Adipose tissue (tissue), 3 donors: Measurements from ENCODE around the gene CCNA2. TPM values are rescaled to one million over a fixed set of nuclear protein-coding genes. Genes with fewer than 3 reads are reported as not detected.

Experiments used
- H3K27ac ChIP-seq: one replicate; pipeline ENCODE4 v1.5.1; 2013; ENCODE audit warnings: low read depth, low read length
- WGBS, 3 donors: extraction: QIAGEN DNeasy Blood & Tissue Kit; methylation state at CpG; one replicate each; pipeline ENCODE4 v1.1.7; 2013; 5-methylcytosine and 5-hydroxymethylcytosine counted together
- polyA plus RNA-seq, 3 donors: library from polyadenylated mRNA; stranded (reverse); fragments of 200-250 nt; gene quantifications; one replicate each; pipeline ENCODE4 v1.2.3, GENCODE V29; 2013
- donor health status: healthy with polysubstance abuse.
- donor health status: Bipolar disorder and iron deficiency.
- donor health status: healthy.

CCNA2 gene
- 1 to 10 TPM in 1 of 3 donors, under 1 TPM in 2; 0.28 to 1.2 (median 0.41) TPM for polyA plus RNA-seq

DNA sequence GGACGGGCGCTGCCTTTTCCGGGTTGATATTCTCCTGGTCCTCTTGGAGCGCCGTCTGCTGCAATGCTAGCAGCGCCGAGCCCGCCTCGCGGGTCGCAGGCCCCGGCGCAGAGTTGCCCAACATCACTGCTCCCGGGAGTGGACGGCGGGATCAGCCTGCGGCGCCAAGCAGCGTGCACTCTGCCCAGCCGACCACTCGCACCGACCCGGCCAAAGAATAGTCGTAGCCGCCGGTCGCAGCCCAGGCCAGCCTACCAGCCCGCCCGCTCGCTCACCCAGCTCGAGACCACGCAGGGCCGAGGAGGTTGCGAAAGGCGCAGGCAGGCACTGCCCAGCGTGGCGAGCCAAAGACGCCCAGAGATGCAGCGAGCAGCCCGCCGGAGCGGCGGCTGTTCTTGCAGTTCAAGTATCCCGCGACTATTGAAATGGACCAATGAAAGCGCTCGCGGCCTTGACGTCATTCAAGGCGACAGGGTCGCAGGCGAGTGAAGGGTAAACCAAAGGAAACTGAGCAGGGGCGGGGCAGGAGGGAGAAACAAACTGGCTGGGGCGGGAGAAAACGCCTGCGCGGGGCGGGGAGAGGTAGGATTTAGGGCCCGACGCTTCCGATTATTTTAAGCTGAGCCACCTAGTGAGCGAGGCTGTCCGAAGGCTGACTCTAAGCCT is at the start of gene CCNA2:
TSS of gene CCNA2 (minus strand) at position 379 of the 666 bp plus-strand sequence. CDS start at position 124, 255 bp downstream.
- H3K27ac ChIP-seq, result no peak within 1 kb of the TSS
- WGBS, 3 donors, result 0% methylated on average over 63 of the region's 63 CpGs

DNA sequence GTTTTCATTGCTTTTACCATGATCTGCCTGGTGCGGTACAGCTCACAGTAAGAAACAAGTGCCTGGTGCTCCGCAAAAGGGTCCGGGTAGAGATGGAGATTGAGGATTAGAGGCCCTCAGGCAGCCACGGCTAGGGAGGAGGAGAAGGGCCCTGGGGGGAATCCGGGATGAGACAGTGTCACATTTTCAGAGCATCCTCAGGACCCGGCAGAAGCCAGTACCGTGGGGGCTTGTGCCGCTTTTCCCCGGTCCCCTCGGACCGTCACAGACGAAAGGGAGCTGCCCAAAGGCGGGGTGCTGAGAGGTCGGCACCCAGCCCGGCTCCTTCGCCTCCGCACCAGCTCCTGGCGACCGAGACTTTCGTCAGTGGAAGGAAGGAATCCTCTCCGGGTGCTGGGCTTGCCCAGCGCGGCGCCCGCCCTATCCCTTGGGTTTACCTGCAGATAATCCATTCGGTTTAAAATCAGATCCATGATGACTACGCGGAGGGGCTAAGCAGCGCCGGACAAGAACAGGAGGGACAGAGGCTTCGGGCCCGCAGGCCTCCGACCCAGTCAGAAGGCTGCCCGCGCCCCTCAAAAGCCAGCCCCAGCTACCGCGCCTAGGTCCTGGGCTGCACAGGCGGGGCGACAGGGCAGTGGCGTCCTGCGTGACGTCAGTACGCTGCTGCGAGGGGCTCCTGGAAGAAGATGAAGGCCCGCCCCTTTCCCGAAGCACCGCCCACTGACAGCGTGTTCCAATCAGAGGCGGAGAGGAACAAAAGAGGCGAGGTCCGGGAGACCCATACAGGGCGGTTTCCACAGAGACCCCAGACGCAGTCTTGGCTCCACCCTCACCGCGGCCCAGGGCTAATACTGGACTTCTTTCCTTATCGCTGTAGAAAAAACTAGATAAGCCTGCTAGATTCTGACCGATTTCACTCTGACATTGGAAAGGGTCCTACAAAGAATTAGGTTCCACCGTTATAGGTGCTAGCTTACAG is 46.4 kb upstream of the CCNA2 start, which contains the start of gene BBS7:
TSS of gene BBS7 (minus strand) at position 634 of the 982 bp plus-strand sequence. CDS start at position 473, 161 bp downstream.
- WGBS, 3 donors, result 0 to 1% (median 0%) methylated on average over 52 to 58 of the region's 58 CpGs

DNA sequence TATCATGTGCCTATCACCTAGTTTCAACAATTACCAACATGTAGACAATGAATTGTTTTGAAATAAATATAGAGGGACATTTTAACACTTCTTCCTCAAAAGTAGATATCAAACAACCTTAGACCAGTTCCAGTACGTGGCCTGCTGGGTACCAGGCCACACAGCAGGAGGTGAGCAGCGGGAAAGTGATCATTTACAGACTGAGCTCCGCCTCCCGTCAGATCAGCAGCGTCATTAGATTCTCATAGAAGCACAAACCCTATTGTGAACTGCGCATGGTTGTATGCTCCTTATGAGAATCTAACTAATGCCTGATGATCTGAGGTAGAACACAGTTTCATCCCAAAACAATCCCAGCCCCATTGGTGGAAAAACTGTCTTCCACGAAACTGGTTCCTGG is 40.1 kb upstream of the CCNA2 start:
- H3K27ac ChIP-seq, result no peak overlapping the region
- 84 to 91% (median 88%) methylated on average over 7 of the region's 7 CpGs for WGBS, 3 donors

More for the DNA sequence above, 46.4 kb upstream of the CCNA2 start, which contains the start of gene BBS7:
- peak within 1 kb of the TSS; percentile 40 for H3K27ac ChIP-seq

DNA sequence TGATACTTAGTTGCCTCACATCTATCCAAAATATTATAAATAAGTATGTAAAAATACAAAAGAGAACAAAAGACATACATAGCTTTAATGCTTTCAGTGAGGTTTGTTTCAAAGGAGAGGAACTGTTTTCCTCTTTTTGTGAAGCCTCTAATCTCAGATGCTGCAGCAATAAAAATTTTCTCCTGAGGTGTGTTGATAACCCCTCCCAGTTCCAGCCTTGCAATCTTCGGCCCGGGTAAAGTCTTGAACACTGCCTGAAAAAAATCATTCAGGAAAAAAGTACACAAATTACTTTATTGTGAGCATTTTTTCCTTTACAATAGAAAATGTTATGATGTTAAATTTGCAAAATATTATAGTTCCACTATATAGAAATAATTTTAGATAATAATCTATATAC is 37.7 kb upstream of the CCNA2 start:
- WGBS, 3 donors, result 92 to 94% (median 94%) methylated on average over 2 of the region's 2 CpGs
- H3K27ac ChIP-seq, result no peak overlapping the region

DNA sequence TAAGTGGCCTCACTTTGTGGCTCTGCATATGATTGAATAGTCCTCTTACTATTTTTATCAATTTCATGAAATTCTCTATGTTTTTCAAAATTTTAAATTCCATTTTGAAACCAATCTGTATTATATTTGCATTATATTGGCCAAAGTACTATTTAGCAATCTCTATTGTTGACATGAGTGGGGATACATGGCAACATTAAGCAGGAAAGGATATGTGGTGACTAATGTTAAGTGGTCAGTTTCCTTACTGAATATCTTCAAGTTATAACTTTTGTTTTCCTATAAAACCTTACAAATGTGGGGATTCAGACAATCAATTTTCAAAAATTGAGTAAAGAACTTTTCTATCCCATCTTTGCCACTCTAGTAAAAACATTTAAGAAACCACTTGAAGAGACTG is 36.4 kb upstream of the CCNA2 start:
- H3K27ac ChIP-seq, result no peak overlapping the region

DNA sequence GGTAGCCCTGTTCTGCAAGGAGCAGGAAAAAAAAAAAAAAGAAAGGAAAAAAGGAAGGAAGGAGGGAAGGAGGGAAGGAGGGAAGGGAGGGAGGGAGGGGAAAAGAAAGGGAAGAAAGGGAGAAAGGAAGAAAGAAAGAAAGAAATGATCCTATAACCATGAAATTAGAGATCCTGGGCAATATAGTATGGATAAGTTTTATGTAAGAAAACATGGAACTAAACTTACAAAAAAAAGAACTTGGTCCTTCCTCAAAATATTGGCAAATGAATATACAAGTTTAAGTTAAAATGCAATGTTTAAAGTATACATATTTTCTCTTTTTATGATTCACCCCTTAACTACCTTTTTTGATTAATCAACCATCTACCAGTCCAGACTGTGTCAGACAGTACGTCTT is 27.7 kb upstream of the CCNA2 start:
- no peak overlapping the region for H3K27ac ChIP-seq
- 88 to 97% (median 94%) methylated on average over 1 of the region's 1 CpG for WGBS, 3 donors

DNA sequence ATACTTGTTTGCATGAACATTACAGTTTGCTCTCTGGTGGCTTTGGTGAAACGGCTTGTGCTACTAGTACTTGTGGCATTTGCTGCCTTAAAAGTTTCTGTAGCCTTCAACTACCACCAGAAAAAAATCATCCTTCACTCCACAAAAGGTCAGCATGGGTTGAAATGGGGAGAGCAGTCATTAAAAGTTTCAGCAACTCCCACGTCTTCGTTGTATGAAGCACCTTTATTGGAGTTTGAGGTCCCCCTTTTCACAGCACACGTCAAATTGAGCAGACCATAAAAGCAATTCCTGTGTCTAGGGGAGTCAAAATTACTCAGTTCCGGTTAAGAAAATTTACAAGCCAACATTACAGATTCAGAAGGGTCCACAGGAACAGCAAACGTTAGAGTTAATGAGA is 23.0 kb upstream of the CCNA2 start:
- 78 to 88% (median 86%) methylated on average over 6 of the region's 6 CpGs for WGBS, 3 donors
- H3K27ac ChIP-seq, result no peak overlapping the region

DNA sequence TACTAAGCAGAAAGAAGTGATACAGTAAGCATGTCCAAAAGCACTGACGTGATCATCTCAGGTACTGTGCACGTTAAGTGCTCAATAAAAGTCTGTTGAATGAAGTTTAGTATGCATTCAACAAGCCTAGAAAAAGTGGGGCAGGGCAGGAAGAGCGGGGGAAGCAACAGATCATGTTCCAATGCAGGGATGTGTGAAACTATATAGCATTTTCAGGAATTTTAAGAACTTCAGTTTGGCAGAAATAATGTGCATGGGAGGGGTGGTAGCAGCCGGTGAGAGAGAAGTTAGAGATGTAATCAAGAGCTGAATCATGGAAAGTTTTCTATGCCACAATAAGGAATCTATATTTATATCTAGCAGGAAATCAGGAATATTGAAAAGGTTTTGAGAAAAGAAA is 19.2 kb upstream of the CCNA2 start:
- WGBS, 3 donors, result 91 to 92% (median 91%) methylated on average over 4 of the region's 4 CpGs
- H3K27ac ChIP-seq, result no peak overlapping the region

DNA sequence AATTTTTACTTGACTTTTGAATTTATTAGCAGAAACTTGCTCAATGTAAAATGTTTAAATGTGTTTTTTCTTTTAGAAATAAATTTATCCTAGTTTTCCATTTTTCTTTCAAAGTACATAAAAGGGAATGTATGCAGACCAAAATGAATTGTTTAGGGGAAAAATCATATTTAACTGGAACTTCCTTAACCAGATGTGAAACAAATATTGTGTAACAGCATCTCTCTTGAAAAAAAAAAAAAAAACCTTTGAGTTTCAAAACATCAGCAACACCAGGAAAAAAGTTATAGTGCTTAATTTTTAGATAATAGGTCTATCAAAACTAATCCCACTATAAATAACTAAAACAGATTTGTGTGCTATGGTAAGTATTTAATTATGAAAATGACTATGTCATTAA is 14.5 kb upstream of the CCNA2 start:
- H3K27ac ChIP-seq, result no peak overlapping the region

DNA sequence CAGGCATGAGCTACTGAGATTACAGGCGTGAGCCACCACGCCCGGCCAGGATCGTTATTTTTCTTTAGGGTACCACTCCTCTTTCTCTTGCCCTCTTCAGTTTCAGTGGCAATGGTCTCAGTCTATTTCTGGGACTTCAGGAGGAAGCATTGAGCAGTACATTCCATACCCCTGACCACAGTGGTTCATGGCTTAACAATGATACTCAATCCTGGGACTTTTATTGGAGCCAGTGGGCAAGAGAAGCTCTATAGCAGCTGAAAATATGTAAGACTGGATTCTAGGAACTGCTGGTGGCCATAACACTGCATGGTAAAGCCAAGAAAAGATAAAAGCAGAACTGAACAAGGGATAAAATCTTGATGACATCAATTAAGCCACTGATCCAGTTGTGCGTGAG is 5.8 kb upstream of the CCNA2 start:
- 88 to 98% (median 94%) methylated on average over 5 of the region's 5 CpGs for WGBS, 3 donors
- no peak overlapping the region for H3K27ac ChIP-seq

DNA sequence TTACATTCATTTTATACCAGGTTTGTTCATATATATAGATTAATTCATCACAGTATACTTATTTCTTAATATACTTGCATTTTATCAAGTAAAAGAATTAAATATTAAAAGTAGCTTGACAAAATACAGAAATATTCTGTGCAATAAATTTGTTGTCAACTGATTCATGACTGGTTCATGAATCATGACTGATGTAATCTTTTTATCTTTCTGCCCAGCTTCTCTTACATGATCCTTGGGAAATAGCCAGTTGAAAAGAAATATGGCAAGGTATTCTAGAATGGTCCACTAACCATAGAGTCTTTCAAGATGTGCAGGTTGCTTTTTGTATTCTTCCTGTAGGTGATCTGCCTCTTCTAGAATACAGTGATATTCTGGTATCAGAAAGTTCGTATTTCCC is 4.2 kb upstream of the CCNA2 start:
- no peak overlapping the region for H3K27ac ChIP-seq
- WGBS, 3 donors, result 90 to 97% (median 91%) methylated on average over 1 of the region's 1 CpG

DNA sequence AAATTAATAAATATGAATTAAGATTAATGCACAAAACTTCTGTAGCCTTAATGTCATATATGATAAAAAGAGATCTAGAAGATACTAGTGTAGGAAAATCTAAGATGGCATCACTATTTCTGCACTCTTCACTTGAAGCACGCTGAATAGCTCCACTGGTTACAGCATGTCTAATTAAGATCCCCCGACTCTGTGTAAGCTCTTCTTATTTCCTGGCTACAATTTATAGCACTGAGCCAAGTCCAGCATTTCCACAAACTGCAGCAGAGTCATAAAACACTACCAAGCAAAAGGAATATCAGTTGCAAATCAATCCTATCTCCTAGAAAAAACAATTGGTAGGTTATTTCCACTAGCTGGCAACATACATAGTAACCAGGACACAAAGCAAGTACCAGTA is 1.3 kb upstream of the CCNA2 start:
- WGBS, 3 donors, result 40 to 60% (median 49%) methylated on average over 2 of the region's 2 CpGs
- no peak overlapping the region for H3K27ac ChIP-seq

DNA sequence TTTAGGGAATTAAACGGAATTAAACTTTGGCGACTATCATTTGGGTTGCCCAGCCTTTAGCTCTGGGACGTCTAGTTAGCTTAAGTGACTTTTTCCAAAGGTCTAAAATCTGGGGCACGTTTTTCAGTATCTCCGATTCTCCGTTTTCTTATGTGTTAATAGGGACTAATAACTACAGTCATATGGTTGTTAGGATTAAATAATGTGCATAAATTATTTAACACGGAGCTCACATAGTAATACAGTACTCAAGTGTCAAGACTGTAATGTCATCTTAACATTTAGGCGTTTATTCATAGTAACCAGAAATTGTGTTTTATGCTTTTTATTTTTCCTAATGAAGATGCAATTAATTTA is 466 bp upstream of the CCNA2 start:
- 4 to 7% (median 4%) methylated on average over 8 of the region's 8 CpGs for WGBS, 3 donors
- no peak overlapping the region for H3K27ac ChIP-seq

DNA sequence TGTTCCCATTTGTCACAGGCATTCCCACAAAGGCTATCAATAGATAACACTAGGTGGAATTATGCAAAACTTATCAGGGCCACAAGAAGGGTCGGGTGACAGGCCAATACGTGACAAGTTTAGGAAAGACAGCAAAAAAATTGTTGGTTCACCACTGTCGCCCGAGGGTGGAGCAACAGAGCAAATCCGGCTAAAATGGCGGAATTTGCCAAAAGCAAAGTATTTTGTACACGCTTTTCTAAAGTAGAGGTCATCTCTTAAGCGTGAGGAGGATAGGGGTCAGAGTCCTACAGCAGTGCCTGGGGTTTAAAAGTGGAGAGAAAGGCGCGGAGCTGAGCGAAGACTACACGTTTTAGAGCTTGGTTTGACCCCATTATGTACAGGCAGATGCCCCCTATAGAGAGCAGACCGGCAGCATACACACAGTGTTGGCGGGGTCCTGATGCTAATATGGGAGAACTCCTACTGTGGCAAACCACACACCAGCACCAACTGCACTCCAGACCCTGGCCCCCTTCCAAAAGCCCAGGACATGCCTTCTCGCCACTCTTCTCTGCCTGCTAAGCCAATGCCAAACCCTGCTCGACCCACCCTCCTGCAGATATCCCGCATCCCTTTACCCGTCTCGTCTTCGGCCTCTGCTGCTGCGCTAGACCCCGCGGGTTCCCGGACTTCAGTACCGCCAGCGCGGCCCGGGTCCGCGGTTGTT is 733 bp downstream of the CCNA2 start:
- no peak overlapping the region for H3K27ac ChIP-seq
- 0 to 1% (median 1%) methylated on average over 30 of the region's 30 CpGs for WGBS, 3 donors

DNA sequence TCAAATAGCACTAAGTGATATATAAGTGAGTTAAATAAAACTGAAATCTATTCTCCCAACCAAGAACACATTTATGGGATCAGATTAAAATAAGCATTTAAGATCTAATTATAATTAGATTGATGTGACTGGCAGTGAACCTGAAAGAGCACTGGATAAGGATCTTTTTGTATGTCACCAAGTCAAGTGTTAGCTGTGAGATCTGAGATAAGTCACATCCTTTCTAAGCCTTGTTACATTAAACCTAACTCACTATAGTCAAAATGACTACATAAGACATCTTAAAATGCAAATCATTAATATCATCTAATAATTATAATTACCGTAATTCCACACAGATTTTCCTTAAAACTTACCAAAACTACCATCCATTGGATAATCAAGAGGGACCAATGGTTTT is 1.6 kb downstream of the CCNA2 start:
- no peak overlapping the region for H3K27ac ChIP-seq
- 89 to 97% (median 90%) methylated on average over 1 of the region's 1 CpG for WGBS, 3 donors

DNA sequence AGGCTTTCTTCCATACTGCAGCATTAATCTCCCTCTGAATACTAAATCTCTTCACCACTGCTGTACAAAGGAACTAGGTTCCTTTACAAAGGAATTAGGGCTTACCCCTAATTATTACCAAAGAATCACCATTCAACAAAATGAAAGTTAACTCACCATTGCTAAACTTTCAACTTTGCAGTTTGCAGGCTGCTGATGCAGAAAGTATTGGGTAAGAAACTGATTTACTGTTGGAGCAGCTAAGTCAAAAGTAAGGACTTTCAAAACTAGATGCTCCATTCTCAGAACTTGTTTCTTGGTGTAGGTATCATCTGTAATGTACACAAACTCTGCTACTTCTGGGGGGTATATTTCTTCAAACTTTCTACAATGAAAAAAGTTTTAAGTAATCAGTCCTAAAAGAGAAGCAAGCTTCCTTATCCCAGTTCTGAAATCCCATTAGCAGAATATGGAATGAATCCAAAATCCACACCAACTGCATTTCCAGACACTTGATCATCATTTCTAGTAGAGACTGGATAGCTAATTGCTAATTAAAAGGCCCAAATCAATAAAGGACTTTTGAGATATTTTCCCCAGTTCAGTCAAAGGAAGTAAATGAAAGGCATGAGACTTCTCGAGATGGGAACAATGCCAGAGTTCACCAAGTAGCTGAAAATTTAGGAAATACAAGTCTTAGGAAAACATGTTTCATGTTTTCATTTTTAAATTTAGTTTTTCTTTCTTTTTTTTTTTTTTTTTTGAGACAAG is 4.3 kb downstream of the CCNA2 start:
- H3K27ac ChIP-seq, result no peak overlapping the region
- 44 to 76% (median 74%) methylated on average over 1 of the region's 1 CpG for WGBS, 3 donors

DNA sequence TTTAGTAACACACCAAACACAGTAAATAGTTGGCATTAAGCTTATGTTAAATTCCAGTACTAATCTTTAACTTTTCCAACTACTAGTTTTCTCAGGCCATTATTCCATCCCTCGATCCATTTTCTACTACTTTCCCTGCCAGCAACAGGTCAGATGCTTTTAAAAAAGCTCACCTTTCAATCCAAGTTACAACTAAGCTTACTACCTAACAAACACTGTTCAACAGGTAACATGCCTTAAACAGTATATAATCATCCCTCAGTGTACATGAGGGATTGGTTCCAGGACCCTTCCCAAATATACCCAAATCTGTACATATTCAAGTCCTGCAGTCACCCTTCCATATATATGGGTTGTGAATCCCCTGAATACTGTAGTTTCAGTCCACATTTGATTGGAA is 5.5 kb downstream of the CCNA2 start:
- H3K27ac ChIP-seq, result no peak overlapping the region
- 36 to 66% (median 42%) methylated on average over 1 of the region's 1 CpG for WGBS, 3 donors

DNA sequence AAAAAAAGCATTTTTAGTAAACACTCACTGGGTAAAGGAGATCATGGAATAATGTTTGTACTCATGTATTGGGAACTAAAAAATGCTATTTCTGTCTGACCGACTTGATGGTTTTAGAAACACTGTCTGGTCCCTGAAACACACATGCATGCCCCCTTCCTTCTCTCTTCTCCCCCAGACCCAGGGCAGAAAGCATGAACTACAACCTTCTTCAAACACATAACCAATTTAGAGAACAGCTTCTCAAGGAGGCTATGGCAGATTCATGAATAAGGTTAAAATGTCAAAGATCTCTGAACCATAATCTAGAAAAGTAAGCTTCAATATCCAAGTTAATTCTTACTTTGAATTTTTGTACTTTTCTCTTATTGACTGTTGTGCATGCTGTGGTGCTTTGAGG is 6.0 kb downstream of the CCNA2 start:
- no peak overlapping the region for H3K27ac ChIP-seq
- 86 to 90% (median 88%) methylated on average over 1 of the region's 1 CpG for WGBS, 3 donors
